ENCODE measurements around the gene AZIN2. TPM values are rescaled to one million over a fixed set of nuclear protein-coding genes. Genes with fewer than 3 reads are reported as not detected.
"Not testable (repeated sequence)": the region's sequence is repeated elsewhere in the genome, so short reads cannot be mapped to it uniquely, and the experiment has no call there.

AZIN2 gene
- total and polyA plus RNA-seq, 4 donors, result 0.68 to 2.6 (median 0.74) TPM

- no peak for DNase-seq (ENCODE audit: low spot score)
- Histone ChIP-seq H3K9ac (ENCODE audit: low read depth in 1 of 2, low read length in 2 of 2) (no peak overlapping the region), H3K27me3 (ENCODE audit: control insufficient read depth in 4 of 4, insufficient read depth in 4 of 4, low read length in 3 of 4) (no peaks in the 10 kb centered on the region), H3K36me3 (ENCODE audit: control insufficient read depth in 4 of 4, insufficient read depth in 3 of 4, low read depth in 1 of 4, low read length in 3 of 4) (no peaks in the 10 kb centered on the region), H3K9me3 (ENCODE audit: control insufficient read depth in 4 of 4, low read length in 3 of 4) (no peaks in the 10 kb centered on the region), H3K4me1 (ENCODE audit: control insufficient read depth in 4 of 4, insufficient read depth in 4 of 4, low read length in 3 of 4) (peaks cover 2 to 15% (median 10%) of the 10 kb centered on the region in 4 donors), H3K4me3 (ENCODE audit: low read depth in 1 of 3, low read length in 3 of 3) (no peak overlapping the region), H3K27ac (ENCODE audit: low read depth in 1 of 2, low read length in 2 of 2) (no peak overlapping the region)
- TF ChIP-seq CTCF (IDR thresholded peaks at IDR 0.05; ENCODE audit: low read depth, low read length, missing input control) (no peak), JUND (IDR thresholded peaks at IDR 0.05) (no peak), TAF1 (conservative IDR thresholded peaks at IDR 0.05) (no peak), FOXA1 (IDR thresholded peaks at IDR 0.05) (no peak), FOXA2 (IDR thresholded peaks at IDR 0.05) (no peak), SP1 (IDR thresholded peaks at IDR 0.05) (no peak), HNF4A (conservative IDR thresholded peaks at IDR 0.05) (no peak), GABPA (IDR thresholded peaks at IDR 0.05 in 1 of 2, conservative IDR thresholded peaks at IDR 0.05 in 1 of 2) (no peak), RXRA (IDR thresholded peaks at IDR 0.05) (no peak), HNF4G (IDR thresholded peaks at IDR 0.05) (no peak), EGR1 (IDR thresholded peaks at IDR 0.05; ENCODE audit: low read depth in 2 of 2) (no peak), YY1 (IDR thresholded peaks at IDR 0.05) (no peak)
- TF ChIP-seq, protein P1, sequence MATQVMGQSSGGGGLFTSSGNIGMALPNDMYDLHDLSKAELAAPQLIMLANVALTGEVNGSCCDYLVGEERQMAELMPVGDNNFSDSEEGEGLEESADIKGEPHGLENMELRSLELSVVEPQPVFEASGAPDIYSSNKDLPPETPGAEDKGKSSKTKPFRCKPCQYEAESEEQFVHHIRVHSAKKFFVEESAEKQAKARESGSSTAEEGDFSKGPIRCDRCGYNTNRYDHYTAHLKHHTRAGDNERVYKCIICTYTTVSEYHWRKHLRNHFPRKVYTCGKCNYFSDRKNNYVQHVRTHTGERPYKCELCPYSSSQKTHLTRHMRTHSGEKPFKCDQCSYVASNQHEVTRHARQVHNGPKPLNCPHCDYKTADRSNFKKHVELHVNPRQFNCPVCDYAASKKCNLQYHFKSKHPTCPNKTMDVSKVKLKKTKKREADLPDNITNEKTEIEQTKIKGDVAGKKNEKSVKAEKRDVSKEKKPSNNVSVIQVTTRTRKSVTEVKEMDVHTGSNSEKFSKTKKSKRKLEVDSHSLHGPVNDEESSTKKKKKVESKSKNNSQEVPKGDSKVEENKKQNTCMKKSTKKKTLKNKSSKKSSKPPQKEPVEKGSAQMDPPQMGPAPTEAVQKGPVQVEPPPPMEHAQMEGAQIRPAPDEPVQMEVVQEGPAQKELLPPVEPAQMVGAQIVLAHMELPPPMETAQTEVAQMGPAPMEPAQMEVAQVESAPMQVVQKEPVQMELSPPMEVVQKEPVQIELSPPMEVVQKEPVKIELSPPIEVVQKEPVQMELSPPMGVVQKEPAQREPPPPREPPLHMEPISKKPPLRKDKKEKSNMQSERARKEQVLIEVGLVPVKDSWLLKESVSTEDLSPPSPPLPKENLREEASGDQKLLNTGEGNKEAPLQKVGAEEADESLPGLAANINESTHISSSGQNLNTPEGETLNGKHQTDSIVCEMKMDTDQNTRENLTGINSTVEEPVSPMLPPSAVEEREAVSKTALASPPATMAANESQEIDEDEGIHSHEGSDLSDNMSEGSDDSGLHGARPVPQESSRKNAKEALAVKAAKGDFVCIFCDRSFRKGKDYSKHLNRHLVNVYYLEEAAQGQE (IDR thresholded peaks at IDR 0.05), result no peak
- TF ChIP-seq, protein P2, sequence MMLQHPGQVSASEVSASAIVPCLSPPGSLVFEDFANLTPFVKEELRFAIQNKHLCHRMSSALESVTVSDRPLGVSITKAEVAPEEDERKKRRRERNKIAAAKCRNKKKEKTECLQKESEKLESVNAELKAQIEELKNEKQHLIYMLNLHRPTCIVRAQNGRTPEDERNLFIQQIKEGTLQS (IDR thresholded peaks at IDR 0.05), result no peak
- TF ChIP-seq, protein P3, sequence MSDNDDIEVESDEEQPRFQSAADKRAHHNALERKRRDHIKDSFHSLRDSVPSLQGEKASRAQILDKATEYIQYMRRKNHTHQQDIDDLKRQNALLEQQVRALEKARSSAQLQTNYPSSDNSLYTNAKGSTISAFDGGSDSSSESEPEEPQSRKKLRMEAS (IDR thresholded peaks at IDR 0.05), result no peak
- 79% methylated on average over 3 of the region's 3 CpGs for WGBS
These were observed 42.3 kb downstream of the AZIN2 start for GRCh38 chr1:33123266-33123665.

GRCh38 chr1:33124647-33125046, 43.7 kb downstream of the AZIN2 start:
- WGBS, result 95% methylated on average over 4 of the region's 4 CpGs
- not testable (repeated sequence) for DNase-seq (ENCODE audit: low spot score); H3K9ac ChIP-seq (ENCODE audit: low read depth in 1 of 2, low read length in 2 of 2); H3K27me3 ChIP-seq (ENCODE audit: control insufficient read depth in 4 of 4, insufficient read depth in 4 of 4, low read length in 3 of 4); H3K9me3 ChIP-seq (ENCODE audit: control insufficient read depth in 4 of 4, low read length in 3 of 4); H3K27ac ChIP-seq (ENCODE audit: low read depth in 1 of 2, low read length in 2 of 2); H3K4me3 ChIP-seq (ENCODE audit: low read depth in 1 of 3, low read length in 3 of 3); H3K36me3 ChIP-seq (ENCODE audit: control insufficient read depth in 4 of 4, insufficient read depth in 3 of 4, low read depth in 1 of 4, low read length in 3 of 4)
- peaks cover 4 to 28% (median 14%) of the 10 kb centered on the region in 4 donors for H3K4me1 ChIP-seq (ENCODE audit: control insufficient read depth in 4 of 4, insufficient read depth in 4 of 4, low read length in 3 of 4)

All from liver (tissue), 9 donors.